Suprapubic skin (tissue), 3 donors: ENCODE data around the gene LZTS2.

Source experiments
- CTCF ChIP-seq, 2 donors: fragments of 200-600 bp in 1 of 2; fragments of 450-650 bp in 1 of 2; sonication (generic) in 1 of 2; IDR thresholded peaks; one replicate each; pipeline ENCODE4 v1.5.1; 2016 to 2019; ENCODE audit warnings: antibody characterized with exemption in 2 of 2, mild to moderate bottlenecking in 1 of 2, moderate library complexity in 1 of 2
- POLR2A ChIP-seq, 2 donors: fragments of 450-650 bp; IDR thresholded peaks; one replicate each; pipeline ENCODE4 v1.6.1; 2017; ENCODE audit warnings: antibody characterized with exemption in 2 of 2, mild to moderate bottlenecking in 2 of 2, moderate library complexity in 2 of 2

- no peak for TF ChIP-seq CTCF (IDR thresholded peaks at IDR 0.05)
- no peak for TF ChIP-seq POLR2A (IDR thresholded peaks at IDR 0.05)
Observed at GRCh38 chr10:101020427-101021075, 20.9 kb downstream of the LZTS2 start.
